ENCODE measurements around the gene HOXA2. TPM values are rescaled to one million over a fixed set of nuclear protein-coding genes. Genes with fewer than 3 reads are reported as not detected.

Gene HOXA2
- total RNA-seq, 1 donor from 2014 or later = 2.0 TPM

- Histone ChIP-seq H3K4me1 (peaks cover 12% of the 10 kb centered on the region), H3K27ac (no peak overlapping the region), H3K9me3 (no peaks in the 10 kb centered on the region), H3K4me3 (no peak overlapping the region), H3K36me3 (no peaks in the 10 kb centered on the region), H3K27me3 (no peaks in the 10 kb centered on the region)
- intact Hi-C loops (cut with DNase I) = no loop called here
- DNase-seq (ENCODE audit: extremely low spot score in 2 of 2) = no peak
- TF ChIP-seq POLR2AphosphoS5 (IDR thresholded peaks at IDR 0.05; ENCODE audit: insufficient read depth in 1 of 2, low read depth in 1 of 2) (no peak), POLR2A (IDR thresholded peaks at IDR 0.05) (no peak), CTCF (IDR thresholded peaks at IDR 0.05) (no peak)
These were observed 23.5 kb upstream of the HOXA2 start for GRCh38 chr7:27125986-27126394.

GRCh38 chr7:27124902-27125689 lies 22.6 kb upstream of the HOXA2 start:
- Histone ChIP-seq H3K36me3 (no peaks in the 10 kb centered on the region), H3K4me1 (peaks cover 8% of the 10 kb centered on the region), H3K4me3 (no peak overlapping the region), H3K27me3 (no peaks in the 10 kb centered on the region), H3K27ac (no peak overlapping the region), H3K9me3 (no peaks in the 10 kb centered on the region)
- DNase-seq (ENCODE audit: extremely low spot score in 2 of 2) = no peak
- TF ChIP-seq POLR2AphosphoS5 (IDR thresholded peaks at IDR 0.05; ENCODE audit: insufficient read depth in 1 of 2, low read depth in 1 of 2) = no peak
- TF ChIP-seq POLR2A (IDR thresholded peaks at IDR 0.05) = no peak
- TF ChIP-seq CTCF (IDR thresholded peaks at IDR 0.05) = no peak
- intact Hi-C loops (cut with DNase I) = no loop called here

GRCh38 chr7:27124096-27124901 lies 21.8 kb upstream of the HOXA2 start:
- Histone ChIP-seq H3K9me3 (no peaks in the 10 kb centered on the region), H3K36me3 (no peaks in the 10 kb centered on the region), H3K4me3 (no peak overlapping the region), H3K27me3 (no peaks in the 10 kb centered on the region), H3K4me1 (peaks cover 1% of the 10 kb centered on the region), H3K27ac (no peak overlapping the region)
- DNase-seq (ENCODE audit: extremely low spot score in 2 of 2) = no peak
- intact Hi-C loops (cut with DNase I) = no loop called here
- no peak for TF ChIP-seq POLR2A (IDR thresholded peaks at IDR 0.05)
- no peak for TF ChIP-seq POLR2AphosphoS5 (IDR thresholded peaks at IDR 0.05; ENCODE audit: insufficient read depth in 1 of 2, low read depth in 1 of 2)
- TF ChIP-seq CTCF (IDR thresholded peaks at IDR 0.05) = no peak

- no peak for DNase-seq (ENCODE audit: extremely low spot score in 2 of 2)
- intact Hi-C loops (cut with DNase I) = no loop called here
- no peak overlapping the region for H3K4me3 ChIP-seq
These were observed 21.1 kb upstream of the HOXA2 start for GRCh38 chr7:27123477-27124053.

More at GRCh38 chr7:27123477-27124053, 21.1 kb upstream of the HOXA2 start:
- no peak for TF ChIP-seq POLR2A (IDR thresholded peaks at IDR 0.05)
- TF ChIP-seq POLR2AphosphoS5 (IDR thresholded peaks at IDR 0.05; ENCODE audit: insufficient read depth in 1 of 2, low read depth in 1 of 2) = no peak
- TF ChIP-seq CTCF (IDR thresholded peaks at IDR 0.05) = no peak
- Histone ChIP-seq H3K4me1 (no peaks in the 10 kb centered on the region), H3K9me3 (no peaks in the 10 kb centered on the region), H3K27me3 (no peaks in the 10 kb centered on the region), H3K36me3 (no peaks in the 10 kb centered on the region), H3K27ac (no peak overlapping the region)
